Lung (tissue), 12 donors: ENCODE measurements around the gene BIN2. TPM values are rescaled to one million over a fixed set of nuclear protein-coding genes. Genes with fewer than 3 reads are reported as not detected.
"Not testable (repeated sequence)": the region's sequence is repeated elsewhere in the genome, so short reads cannot be mapped to it uniquely, and the experiment has no call there.

Experiments
- ATAC-seq: fragments of 200-7000 bp; cut with Tn5 transposase; one replicate; pipeline ENCODE4 v1.9.1; 2020; ENCODE audit warnings: moderate number of reproducible peaks; ENCODE audit not compliant: insufficient read depth, low FRiP score
- DNase-seq, 3 donors: peaks; one replicate each; pipeline ENCODE4 v3.0.0-alpha.2; 2013 to 2017
- H3K27ac ChIP-seq, 2 donors: one replicate each; pipeline ENCODE4 v1.5.1; 2013; ENCODE audit warnings: mild to moderate bottlenecking in 2 of 2, moderate library complexity in 2 of 2, control low read depth in 1 of 2, inconsistent platforms in 1 of 2, low read depth in 1 of 2, low read length in 1 of 2
- H3K27me3 ChIP-seq, 3 donors: one replicate each; pipeline ENCODE4 v1.5.1; 2013; ENCODE audit warnings: low read length in 2 of 3; ENCODE audit not compliant: control insufficient read depth in 3 of 3, insufficient read depth in 3 of 3
- H3K36me3 ChIP-seq, 4 donors: one replicate each; pipeline ENCODE4 v1.5.1; 2013; ENCODE audit warnings: low read length in 4 of 4, mild to moderate bottlenecking in 1 of 4, moderate library complexity in 1 of 4; ENCODE audit not compliant: control insufficient read depth in 4 of 4, insufficient read depth in 4 of 4
- H3K4me1 ChIP-seq, 5 donors: one replicate each; pipeline ENCODE4 v1.5.1; 2013; ENCODE audit warnings: low read length in 5 of 5, mild to moderate bottlenecking in 2 of 5, moderate library complexity in 1 of 5; ENCODE audit not compliant: control insufficient read depth in 5 of 5, insufficient read depth in 5 of 5
- H3K4me3 ChIP-seq: one replicate; pipeline ENCODE4 v1.5.1; 2013; ENCODE audit warnings: mild to moderate bottlenecking, control low read depth, moderate library complexity
- H3K9ac ChIP-seq, 2 donors: one replicate each; pipeline ENCODE4 v1.5.1; 2013; ENCODE audit warnings: low read length in 2 of 2, control low read depth in 1 of 2; ENCODE audit not compliant: insufficient read depth in 1 of 2
- H3K9me3 ChIP-seq, 4 donors: one replicate each; pipeline ENCODE4 v1.5.1; 2013; ENCODE audit warnings: low read length in 3 of 4, mild to moderate bottlenecking in 1 of 4, moderate library complexity in 1 of 4; ENCODE audit not compliant: control insufficient read depth in 4 of 4, insufficient read depth in 3 of 4
- CTCF ChIP-seq: IDR thresholded peaks from 2 replicates; pipeline ENCODE4 v1.5.1; 2012; ENCODE audit warnings: mild to moderate bottlenecking; ENCODE audit errors: control extremely low read depth, extremely low read depth
- WGBS, 2 donors: extraction: QIAGEN DNeasy Blood & Tissue Kit; methylation state at CpG; one replicate each; pipeline ENCODE4 v1.1.7; 2013; 5-methylcytosine and 5-hydroxymethylcytosine counted together
- polyA plus RNA-seq, 2 donors: library from polyadenylated mRNA; stranded (reverse); fragments of 200-250 nt; gene quantifications; one replicate each; pipeline ENCODE4 v1.2.1, GENCODE V29; 2013
- total RNA-seq, 2 donors: library from RNA; depleted of rRNA in 1 of 2; stranded (reverse); fragments of >200 nt in 1 of 2; gene quantifications; one replicate each; pipeline ENCODE4 v1.2.1, GENCODE V29; 2014 to 2021
- donor health status: control.
- donor health status: control.
- donor health status: Bipolar disorder and iron deficiency.
- donor health status: healthy.
- donor health status: DM: yes; HTN: yes; CAD: no.

BIN2 gene
- total and polyA plus RNA-seq, 4 donors, result 12.0 to 54.5 (median 18.1) TPM

GRCh38 chr12:51341251-51342007 lies 17.5 kb upstream of the BIN2 start:
- ATAC-seq (peak; percentile 77), DNase-seq (peak; percentile 73 to 86 (median 82))
- TF ChIP-seq CTCF, result peak; percentile 99
- no peak overlapping the region for H3K4me3 ChIP-seq
- H3K9ac ChIP-seq, result peak overlapping the region in 1 of 2 donors; percentile 15
- H3K27me3 ChIP-seq, result no peaks in the 10 kb centered on the region
- WGBS, 2 donors, result 33 to 49% methylated on average over 9 of the region's 9 CpGs
- H3K9me3 ChIP-seq, result no peaks in the 10 kb centered on the region
- no peaks in the 10 kb centered on the region for H3K4me1 ChIP-seq
- H3K27ac ChIP-seq, result peak overlapping the region in 1 of 2 donors; percentile 30
- H3K36me3 ChIP-seq, result no peaks in the 10 kb centered on the region

GRCh38 chr12:51339750-51340149 lies 15.8 kb upstream of the BIN2 start:
- ATAC-seq (no peak), DNase-seq (no peak)
- Histone ChIP-seq H3K9me3 (no peaks in the 10 kb centered on the region), H3K9ac (no peak overlapping the region), H3K4me3 (no peak overlapping the region), H3K36me3 (no peaks in the 10 kb centered on the region), H3K4me1 (no peaks in the 10 kb centered on the region), H3K27ac (no peak overlapping the region), H3K27me3 (no peaks in the 10 kb centered on the region)
- 91 to 92% methylated on average over 6 of the region's 6 CpGs for WGBS, 2 donors
- no peak for TF ChIP-seq CTCF

DNA sequence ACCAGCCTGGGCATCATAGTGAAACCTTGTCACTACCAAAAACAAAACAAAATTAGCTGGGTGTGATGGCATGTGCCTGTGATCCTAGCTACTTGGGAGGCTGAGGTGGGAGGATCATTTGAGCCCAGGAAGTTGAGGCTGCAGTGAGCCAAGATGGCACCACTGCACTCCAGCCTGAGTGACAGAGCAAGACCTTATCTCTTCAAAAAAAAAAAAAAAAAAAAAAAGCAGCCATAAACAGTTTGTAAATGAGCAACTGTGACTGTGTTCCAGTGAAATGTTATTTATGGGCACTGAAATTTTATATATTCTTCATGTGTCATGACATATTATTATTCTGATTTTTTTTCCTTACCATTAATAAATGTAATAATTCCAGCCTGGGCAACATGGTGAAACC lies 13.4 kb upstream of the BIN2 start:
- H3K36me3 ChIP-seq, H3K27me3 ChIP-seq, ATAC-seq, H3K4me1 ChIP-seq, H3K9me3 ChIP-seq, DNase-seq, H3K9ac ChIP-seq, H3K27ac ChIP-seq, H3K4me3 ChIP-seq: not testable (repeated sequence)

GRCh38 chr12:51335931-51336330 lies 12.0 kb upstream of the BIN2 start:
- no peak overlapping the region for H3K4me3 ChIP-seq
- DNase-seq (peak in 1 of 3 donors; percentile 44), ATAC-seq (no peak)
- H3K27ac ChIP-seq, result no peak overlapping the region
- H3K9me3 ChIP-seq, result no peaks in the 10 kb centered on the region
- no peaks in the 10 kb centered on the region for H3K27me3 ChIP-seq
- WGBS, 2 donors, result 33 to 57% methylated on average over 2 of the region's 2 CpGs
- H3K4me1 ChIP-seq, result no peaks in the 10 kb centered on the region
- no peak overlapping the region for H3K9ac ChIP-seq
- TF ChIP-seq CTCF, result no peak
- H3K36me3 ChIP-seq, result no peaks in the 10 kb centered on the region
